Measurements from ENCODE around the gene TADA2A. TPM values are rescaled to one million over a fixed set of nuclear protein-coding genes. Genes with fewer than 3 reads are reported as not detected.
"Not testable (repeated sequence)": the region's sequence is repeated elsewhere in the genome, so short reads cannot be mapped to it uniquely, and the experiment has no call there.

TADA2A gene
- total RNA-seq, 1 experiment from 2014 or later, result 17.5 TPM

- DNase-seq (ENCODE audit: low read depth), result peak; percentile 94
Observed at GRCh38 chr17:37490638-37491614, 84.2 kb downstream of the TADA2A start.

GRCh38 chr17:37492167-37492566 lies 85.5 kb downstream of the TADA2A start:
- no peak for DNase-seq (ENCODE audit: low read depth)

- DNase-seq (ENCODE audit: low read depth), result peak; percentile 94
Observed at GRCh38 chr17:37493249-37494027, 86.8 kb downstream of the TADA2A start.

- DNase-seq (ENCODE audit: low read depth), result no peak
Observed at GRCh38 chr17:37494401-37494831, 87.7 kb downstream of the TADA2A start.

- DNase-seq (ENCODE audit: low read depth), result no peak
Observed at GRCh38 chr17:37494971-37495370, 88.3 kb downstream of the TADA2A start.

- no peak for DNase-seq (ENCODE audit: low read depth)
Observed at GRCh38 chr17:37500378-37500777, 93.7 kb downstream of the TADA2A start.

- no peak for DNase-seq (ENCODE audit: low read depth)
Observed at GRCh38 chr17:37502009-37502936, 95.6 kb downstream of the TADA2A start.

- no peak for DNase-seq (ENCODE audit: low read depth)
Observed at GRCh38 chr17:37503148-37503547, 96.5 kb downstream of the TADA2A start.

GRCh38 chr17:37505333-37505732 lies 98.6 kb downstream of the TADA2A start:
- DNase-seq (ENCODE audit: low read depth), result no peak

GRCh38 chr17:37506678-37507077 lies 100.0 kb downstream of the TADA2A start:
- DNase-seq (ENCODE audit: low read depth), result peak; percentile 44

GRCh38 chr17:37507111-37507510 lies 100.4 kb downstream of the TADA2A start:
- DNase-seq (ENCODE audit: low read depth), result no peak

GRCh38 chr17:37510056-37510455 lies 103.4 kb downstream of the TADA2A start:
- DNase-seq (ENCODE audit: low read depth), result no peak

GRCh38 chr17:37511642-37512041 lies 105.0 kb downstream of the TADA2A start:
- DNase-seq (ENCODE audit: low read depth), result not testable (repeated sequence)

- no peak for DNase-seq (ENCODE audit: low read depth)
Observed at GRCh38 chr17:37512442-37513068, 105.9 kb downstream of the TADA2A start.

GRCh38 chr17:37513711-37514110 lies 107.0 kb downstream of the TADA2A start:
- DNase-seq (ENCODE audit: low read depth), result no peak

- DNase-seq (ENCODE audit: low read depth), result no peak
Observed at GRCh38 chr17:37516127-37516571, 109.5 kb downstream of the TADA2A start.

- DNase-seq (ENCODE audit: low read depth), result no peak
Observed at GRCh38 chr17:37517881-37518280, 111.2 kb downstream of the TADA2A start.

- no peak for DNase-seq (ENCODE audit: low read depth)
Observed at GRCh38 chr17:37518826-37519225, 112.1 kb downstream of the TADA2A start.

- peak; percentile 78 for DNase-seq (ENCODE audit: low read depth)
Observed at GRCh38 chr17:37519251-37519985, 112.7 kb downstream of the TADA2A start.

- no peak for DNase-seq (ENCODE audit: low read depth)
Observed at GRCh38 chr17:37520174-37520573, 113.5 kb downstream of the TADA2A start.

Data from M059J (cell line).